Activated naive CD8-positive, alpha-beta T cell treated with anti-CD3 and anti-CD28 coated beads, Interleukin-2, amount 50 U/mL, for 16 hours (primary cell): Measurements from ENCODE around the gene CCZ1.
"Not testable (repeated sequence)": the region's sequence is repeated elsewhere in the genome, so short reads cannot be mapped to it uniquely, and the experiment has no call there.

ENCODE experiments used
- DNase-seq: peaks from one replicate; pipeline ENCODE4 v3.0.0-alpha.2; 2020; ENCODE audit warnings: low read depth, low spot score

The CCZ1 gene

DNA sequence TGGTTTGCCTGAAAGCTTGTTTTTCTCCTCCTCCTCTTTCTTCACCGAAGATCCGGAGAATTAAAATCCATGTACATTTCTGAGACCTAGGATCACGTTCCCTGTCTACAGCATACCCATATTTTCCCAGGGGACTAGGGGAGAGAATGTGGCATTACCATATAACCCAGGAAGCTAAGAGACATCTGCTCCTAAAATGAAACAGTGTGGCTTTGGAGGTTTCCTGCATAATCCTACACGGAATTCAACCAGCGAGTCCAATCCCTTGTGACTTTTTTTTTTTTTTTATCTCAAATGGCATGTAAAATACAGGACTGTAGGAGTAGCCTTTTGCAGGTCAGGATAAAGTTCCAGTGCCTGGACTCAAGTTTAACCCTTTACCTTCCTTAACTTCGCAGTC is 10.3 kb downstream of the CCZ1 start:
- DNase-seq: not testable (repeated sequence)

DNA sequence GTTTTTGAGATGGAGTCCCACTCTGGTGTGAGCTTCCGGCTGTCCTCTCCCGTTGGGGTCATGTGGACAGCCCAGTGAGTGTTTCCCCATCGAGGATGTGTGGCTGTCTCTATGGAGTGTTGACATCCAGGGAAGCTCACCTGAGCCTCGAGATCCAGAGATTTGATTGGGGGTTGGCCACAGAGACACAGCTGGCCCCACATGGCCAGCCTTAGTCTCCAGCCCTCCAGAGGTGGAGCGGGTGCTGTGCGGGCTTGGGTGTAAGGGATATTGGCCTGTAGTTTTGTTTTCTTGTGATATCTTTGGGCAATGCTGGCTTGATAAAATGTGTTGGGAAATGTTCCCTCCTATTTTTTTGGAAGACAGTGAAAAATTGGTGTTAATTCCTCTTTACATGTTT is 18.0 kb downstream of the CCZ1 start:
- DNase-seq: not testable (repeated sequence)

DNA sequence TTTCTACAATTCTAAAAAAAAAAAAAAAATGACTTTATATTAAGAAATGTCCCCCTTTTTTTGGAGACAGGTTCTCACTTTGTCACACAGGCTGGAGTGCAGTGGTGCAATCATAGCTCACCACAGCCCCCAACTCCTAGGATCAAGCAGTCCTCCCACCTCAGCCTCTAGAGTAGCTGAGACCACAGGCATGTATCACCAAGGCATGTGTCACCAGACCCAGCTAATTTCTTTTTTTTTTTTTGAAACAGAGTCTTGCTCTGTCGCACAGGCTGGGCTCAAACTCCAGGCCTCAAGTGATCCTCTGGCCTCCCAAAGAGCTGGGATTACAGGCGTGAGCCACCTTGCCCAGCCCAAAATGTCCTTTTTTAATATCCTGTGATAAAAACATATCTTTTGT is 25.6 kb downstream of the CCZ1 start:
- DNase-seq: not testable (repeated sequence)

DNA sequence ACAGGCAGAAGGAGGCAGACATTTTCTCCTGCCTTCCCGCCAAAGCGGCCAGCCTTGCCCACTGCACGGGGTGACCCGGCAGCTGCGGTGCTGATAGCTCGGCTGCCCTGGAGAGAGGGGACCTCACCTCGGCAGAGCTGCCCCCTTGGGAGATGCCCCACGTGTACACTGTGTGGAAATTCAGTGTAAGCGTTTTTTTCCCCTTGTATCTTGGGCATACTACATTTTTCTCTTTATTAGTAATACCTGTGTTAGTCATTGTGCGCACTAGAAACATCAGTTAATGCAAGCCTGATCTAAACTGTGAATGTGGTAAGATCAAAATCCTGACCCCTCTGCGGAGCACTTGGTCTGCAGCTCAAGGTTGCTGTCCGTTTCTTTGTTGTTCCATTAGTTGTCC is 26.1 kb downstream of the CCZ1 start:
- not testable (repeated sequence) for DNase-seq

DNA sequence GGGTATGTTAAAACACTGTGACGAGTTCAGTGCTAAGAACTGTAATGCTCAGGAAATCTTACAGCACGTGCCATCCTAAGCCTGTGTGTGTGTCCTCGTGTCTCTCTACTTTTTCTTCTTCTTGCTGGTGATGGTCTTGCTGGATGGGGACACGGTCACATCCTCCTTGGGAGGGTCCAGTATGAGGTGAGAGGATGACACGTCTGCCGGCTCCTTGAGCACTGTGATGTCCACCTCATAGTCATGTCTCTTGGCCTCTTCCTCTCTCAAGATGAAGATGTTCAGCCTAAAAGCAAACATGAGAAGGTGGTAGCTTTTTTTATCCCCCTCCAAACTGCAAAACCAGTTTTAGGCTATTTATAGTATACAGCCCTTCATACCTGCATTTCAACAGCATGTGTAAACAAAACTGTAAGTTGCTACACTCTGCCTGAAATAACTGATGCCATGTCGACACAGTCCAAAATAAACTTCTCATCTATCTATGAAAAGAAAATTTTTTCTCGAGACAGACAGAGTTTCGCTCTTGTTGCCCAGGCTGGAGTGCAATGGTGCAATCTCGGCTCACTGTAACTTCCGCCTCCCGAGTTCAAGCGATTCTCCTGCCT is 27.8 kb downstream of the CCZ1 start:
- not testable (repeated sequence) for DNase-seq

DNA sequence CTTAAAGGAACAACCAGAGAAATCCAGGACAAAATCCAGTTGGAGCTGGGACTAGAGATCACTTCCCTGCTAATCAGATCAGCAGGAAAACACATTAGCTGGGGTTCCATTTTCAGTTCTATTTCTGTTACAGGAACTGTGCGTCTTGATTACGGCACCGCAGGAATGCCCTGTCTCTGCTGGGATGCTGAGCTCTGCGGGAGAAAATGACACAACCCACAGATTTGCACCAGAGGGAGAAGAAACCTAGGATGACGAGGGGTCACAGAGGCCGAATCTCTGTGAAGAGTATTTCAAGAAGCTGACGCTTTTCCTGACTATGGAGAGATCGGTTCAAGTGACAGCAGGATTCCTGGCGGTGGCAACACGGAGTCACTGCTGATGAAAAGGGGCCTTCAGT is 31.8 kb downstream of the CCZ1 start:
- not testable (repeated sequence) for DNase-seq

DNA sequence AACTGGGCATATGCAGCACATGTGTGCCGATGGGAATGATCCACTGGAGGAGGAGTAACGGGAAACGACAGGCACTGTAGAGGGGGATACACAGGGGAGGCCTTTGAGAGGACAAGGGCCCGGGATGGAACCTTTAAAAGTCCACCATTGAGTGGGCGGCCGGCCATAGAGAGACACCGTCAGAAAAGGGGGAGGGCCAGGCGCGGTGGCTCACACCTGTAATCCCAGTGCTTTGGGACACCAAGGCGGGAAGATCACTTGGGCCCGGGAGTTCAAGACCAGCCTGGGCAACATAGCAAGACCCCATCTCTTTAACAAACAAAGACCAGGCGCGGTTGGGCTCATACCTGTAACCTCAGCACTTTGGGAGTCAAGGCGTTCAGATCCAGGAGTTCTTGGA is 32.7 kb downstream of the CCZ1 start:
- not testable (repeated sequence) for DNase-seq

DNA sequence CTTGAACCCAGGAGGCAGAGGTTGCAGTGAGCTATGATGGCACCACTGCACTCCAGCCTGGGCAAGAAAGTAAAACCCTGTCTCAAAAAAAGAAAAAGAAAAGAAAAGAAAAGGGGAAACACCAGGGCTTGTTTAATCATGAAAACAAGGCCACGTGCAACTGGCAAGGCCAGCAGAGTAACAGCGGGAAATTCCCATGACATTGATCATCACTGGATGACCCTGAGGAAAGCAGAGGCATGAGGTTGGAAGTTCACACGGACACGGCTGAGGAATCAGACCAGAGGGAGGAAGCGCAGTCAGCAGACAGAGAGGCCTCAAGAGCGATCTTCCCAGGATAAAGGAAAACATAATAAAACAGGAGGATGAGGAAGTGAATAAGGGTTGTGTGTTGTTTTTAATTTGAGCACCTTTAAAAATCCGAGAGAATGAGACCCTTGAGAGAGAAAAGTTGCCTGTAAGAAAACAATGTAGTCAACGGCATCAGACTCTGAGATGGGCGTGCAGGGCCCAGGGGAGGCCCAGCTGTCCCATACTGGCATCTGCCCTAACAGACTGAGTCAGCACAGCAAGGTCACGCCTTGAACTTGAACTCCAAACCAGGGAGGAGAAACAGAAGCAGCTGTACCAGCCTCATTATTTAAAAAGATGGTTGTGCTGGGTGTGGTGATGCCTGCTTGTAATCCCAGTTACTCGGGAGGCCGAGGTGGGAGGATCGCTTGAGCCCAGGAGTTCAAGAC is 33.5 kb downstream of the CCZ1 start:
- not testable (repeated sequence) for DNase-seq

DNA sequence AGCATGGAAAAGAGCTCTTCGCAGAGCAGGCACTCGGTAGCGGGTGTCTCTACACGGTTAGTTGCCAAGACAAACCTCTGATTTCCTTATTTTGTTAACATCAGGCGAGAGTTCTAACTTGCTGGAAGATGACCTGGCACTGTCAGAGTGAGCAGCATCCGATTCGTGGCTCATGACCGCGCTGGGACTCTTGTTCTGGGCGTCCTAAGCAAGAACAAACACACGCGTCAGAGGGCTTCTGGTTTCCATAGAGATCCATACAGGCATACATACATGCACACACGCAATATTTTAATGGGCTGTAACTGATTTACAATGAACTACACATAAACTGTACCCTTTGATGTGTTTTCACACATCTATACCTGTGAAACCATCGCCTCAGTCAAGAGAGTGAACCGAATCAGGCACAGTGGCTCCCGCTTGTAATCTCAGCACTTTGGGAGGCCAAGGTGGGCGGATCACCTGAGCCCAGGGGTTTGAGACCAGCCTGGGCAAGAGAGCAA is 36.5 kb downstream of the CCZ1 start:
- DNase-seq: not testable (repeated sequence)

DNA sequence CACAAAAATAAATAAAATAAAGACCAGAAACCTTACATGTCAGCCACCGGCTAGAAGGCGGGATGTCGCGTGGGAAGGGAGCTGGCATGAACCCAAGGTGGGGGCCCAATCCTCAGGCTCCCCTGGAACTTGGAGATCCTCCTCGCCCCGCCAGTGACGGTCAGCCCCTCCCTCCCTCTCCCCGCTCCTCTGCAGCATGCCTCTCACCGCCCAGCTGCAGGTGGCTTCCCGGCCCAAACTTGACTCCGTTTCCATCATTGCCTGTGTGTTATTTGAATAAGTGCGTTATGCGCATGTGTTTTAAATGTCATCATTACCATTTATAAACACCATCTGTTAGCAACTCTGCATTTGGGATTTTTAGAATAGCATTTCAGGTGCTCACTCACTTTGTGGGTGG is 64.7 kb downstream of the CCZ1 start:
- not testable (repeated sequence) for DNase-seq

DNA sequence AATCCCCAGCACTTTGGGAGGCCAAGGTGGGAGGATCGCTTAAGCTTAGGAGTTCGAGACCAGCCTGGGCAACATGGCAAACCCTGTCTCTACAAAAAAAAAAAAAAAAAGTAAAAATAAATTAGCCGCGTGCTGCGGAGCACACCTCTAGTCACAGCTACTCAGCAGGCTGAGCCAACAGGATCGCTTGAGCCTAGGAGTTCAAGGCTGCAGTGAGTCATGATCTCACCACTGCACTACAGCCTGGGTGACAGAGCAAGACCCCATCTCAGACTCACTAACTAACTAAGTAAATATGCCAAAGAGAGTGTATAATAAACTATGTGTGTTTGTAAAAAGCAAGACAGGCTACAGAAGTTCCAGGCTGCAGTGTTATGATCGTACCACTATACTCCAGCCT is 65.3 kb downstream of the CCZ1 start:
- not testable (repeated sequence) for DNase-seq

DNA sequence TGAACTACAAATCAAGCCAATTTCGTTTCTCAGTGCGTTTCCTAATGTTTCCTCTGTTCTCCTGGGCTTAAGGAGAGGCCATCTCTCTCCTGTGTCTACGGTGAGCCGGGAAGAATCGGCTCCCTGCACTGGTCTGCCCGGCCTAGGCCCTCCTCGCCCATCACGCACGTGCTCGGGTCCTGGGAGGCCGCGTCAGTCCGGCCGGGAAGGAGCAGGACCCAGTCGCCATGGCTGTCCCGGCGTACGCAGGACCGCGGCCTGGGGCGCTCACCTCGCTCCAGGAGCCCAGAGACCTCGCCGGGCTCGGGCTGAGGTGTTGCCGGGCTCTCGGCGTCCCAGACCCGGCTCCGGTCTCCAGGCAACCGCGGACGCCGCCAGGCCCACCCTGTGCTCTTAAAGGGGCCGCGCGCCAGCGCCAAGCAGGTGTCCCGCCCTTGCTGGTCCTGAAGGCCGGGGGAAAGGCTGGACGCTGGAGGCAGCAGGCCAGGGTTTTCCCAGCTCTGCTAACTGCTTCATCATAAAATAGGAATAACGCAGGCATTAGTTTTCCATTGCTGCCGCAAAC is 71.9 kb downstream of the CCZ1 start, which contains the start of gene RSPH10B:
Gene RSPH10B, minus strand, starts transcription at position 343 of the 565 bp plus-strand sequence. CDS start 3,573 bp downstream, outside the sequence.
- DNase-seq: not testable (repeated sequence)

DNA sequence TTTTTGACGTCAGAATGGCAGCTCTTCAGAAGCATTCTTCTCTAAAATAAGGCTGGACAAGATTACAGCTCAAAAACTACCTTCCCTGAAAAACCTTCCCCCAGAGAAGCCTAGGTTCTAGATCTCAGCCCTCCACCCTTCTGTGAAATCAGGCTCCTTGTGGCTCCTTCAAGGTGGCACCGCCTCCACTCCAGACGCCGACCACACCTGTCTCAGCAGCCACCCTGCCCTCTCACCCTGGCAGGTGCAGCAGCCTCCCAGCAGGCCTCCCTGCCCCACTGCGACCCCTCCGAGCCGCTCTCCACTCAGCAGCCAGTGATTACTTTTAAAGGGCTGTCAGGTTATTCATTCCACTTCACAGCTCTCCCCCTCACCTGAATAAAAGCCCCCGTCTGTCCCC is 75.0 kb downstream of the CCZ1 start:
- DNase-seq: not testable (repeated sequence)
